CD4-positive, alpha-beta T cell treated with Interleukin-17A for 4 hours (primary cell): ENCODE results near the gene C3orf22.

ENCODE experiments used
- DNase-seq: peaks from one replicate; pipeline ENCODE4 v3.0.0-alpha.2; 2020; ENCODE audit warnings: mixed read lengths

Gene C3orf22

GRCh38 chr3:126511291-126511690 is 47.4 kb downstream of the C3orf22 start:
- no peak for DNase-seq

GRCh38 chr3:126510308-126510910 is 48.3 kb downstream of the C3orf22 start:
- no peak for DNase-seq

- no peak for DNase-seq
These were observed 49.0 kb downstream of the C3orf22 start for GRCh38 chr3:126509597-126510307.

- DNase-seq: no peak
These were observed 50.2 kb downstream of the C3orf22 start for GRCh38 chr3:126508564-126508964.

GRCh38 chr3:126507886-126508285 is 50.8 kb downstream of the C3orf22 start:
- DNase-seq: no peak

GRCh38 chr3:126503701-126504100 is 55.0 kb downstream of the C3orf22 start:
- no peak for DNase-seq

GRCh38 chr3:126502656-126503055 is 56.1 kb downstream of the C3orf22 start:
- DNase-seq: no peak

GRCh38 chr3:126501736-126502135 is 57.0 kb downstream of the C3orf22 start:
- no peak for DNase-seq

- no peak for DNase-seq
These were observed 57.7 kb downstream of the C3orf22 start for GRCh38 chr3:126501054-126501453.

GRCh38 chr3:126500016-126500415 is 58.7 kb downstream of the C3orf22 start:
- DNase-seq: no peak
